GM12865 (cell line): ENCODE results near the gene MT1F.

Experiments used
- DNase-seq: peaks from one replicate; pipeline ENCODE4 v3.0.0; 2010; ENCODE audit warnings: low read depth
- H3K4me3 ChIP-seq: 2 replicates; pipeline ENCODE4 v1.5.1; 2011; ENCODE audit warnings: mild to moderate bottlenecking, low read depth, low read length, control low read depth
- CTCF ChIP-seq: IDR thresholded peaks from 2 replicates; pipeline ENCODE4 v1.5.1; 2011; ENCODE audit warnings: low read length, control low read depth, low read depth, inconsistent platforms; ENCODE audit not compliant: insufficient read depth; ENCODE audit errors: missing control alignments

The MT1F gene

GRCh38 chr16:56639045-56639444 lies 18.7 kb upstream of the MT1F start:
- no peak for DNase-seq
- no peak overlapping the region for H3K4me3 ChIP-seq
- no peak for TF ChIP-seq CTCF

DNA sequence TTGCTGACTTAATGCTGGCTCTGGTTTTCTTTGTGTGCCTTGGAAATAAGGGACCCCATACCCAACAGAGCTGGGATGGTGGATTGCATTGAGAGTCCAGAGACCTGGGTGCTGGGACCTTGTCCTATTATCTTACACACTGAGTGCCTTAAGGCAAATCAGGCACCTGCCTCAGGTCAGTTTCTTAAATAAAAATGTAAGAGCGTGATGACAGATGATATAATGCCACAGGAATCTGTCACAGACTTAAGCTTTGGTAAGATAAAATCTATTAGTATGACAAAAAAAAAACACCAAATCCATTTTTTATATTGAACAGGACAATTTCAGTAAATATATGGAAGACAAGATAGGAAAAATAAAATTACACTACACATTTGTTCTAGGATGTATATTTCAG lies 17.7 kb upstream of the MT1F start:
- TF ChIP-seq CTCF: no peak
- H3K4me3 ChIP-seq: no peak overlapping the region
- DNase-seq: no peak

DNA sequence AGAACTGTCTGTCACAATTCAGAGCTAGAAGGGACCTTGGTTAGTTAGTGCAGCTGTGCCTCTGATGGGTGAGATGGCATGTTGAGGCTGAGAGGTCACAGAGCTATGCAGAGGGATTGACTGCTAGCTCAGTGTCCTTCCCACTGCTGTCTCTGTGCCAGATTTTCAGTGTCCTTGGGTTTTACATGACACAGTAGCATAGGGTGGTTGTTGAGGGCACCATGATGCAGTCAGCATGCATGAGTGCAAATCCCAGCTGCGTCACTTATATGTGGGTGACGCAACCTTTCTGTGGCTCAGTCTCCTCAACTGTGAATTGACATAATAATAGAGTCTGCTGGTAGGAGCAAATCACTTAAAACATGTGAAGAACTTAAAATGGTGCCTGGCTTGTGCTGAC lies 16.6 kb upstream of the MT1F start:
- TF ChIP-seq CTCF: no peak
- no peak for DNase-seq
- H3K4me3 ChIP-seq: no peak overlapping the region

DNA sequence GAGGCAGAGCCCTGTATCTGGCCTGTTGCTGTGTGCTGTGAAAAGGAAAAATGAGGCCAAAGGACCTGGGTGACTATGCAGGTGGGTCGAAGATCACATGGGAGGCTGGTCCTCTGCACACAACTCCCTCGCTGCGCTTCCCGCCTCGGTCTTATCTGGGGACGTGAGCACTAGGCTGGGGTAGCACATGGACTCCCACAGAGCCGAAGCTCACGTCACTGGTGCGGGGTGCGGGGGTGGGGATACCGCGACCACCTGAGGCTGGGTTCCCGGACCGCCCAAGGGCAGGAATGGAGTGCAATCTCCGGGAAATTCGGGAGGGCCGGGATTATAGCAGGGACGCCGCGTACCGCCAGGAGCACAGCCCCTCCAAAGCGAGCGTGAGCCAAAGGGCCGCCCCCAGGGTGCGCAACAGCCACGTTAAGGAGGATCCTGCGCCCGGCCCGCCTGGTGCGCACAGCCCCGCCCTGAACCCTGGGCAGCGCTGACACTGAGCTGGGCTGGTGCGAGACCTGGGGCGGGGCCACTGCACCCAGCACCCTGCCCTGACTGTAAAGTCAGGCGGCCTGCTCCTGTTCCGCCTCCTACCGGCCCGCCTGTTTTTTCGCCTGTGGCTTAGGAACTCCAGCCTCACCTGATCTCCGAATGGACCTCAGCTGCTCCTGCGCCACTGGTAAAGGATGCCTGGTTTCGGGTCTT lies 14.5 kb upstream of the MT1F start:
- peak; percentile 59 for DNase-seq
- H3K4me3 ChIP-seq: no peak overlapping the region
- peak; percentile 6 for TF ChIP-seq CTCF

DNA sequence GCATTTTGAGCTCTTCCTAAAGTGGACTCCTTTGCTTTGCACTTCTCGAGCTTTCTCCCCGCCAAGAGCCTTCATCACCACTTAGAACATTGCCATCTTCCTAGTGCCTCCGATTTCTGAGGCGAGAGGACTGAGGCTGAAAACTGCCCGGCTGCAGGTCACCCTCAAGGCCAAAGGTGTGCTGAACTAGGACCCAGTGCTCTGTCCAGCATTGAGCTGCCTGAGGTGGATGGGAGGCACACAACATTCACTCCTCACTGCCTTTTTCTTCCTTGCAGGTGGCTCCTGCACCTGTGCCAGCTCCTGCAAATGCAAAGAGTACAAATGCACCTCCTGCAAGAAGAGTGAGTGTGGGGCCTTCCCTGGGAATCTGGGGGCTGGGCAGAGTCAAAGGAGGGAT lies 13.9 kb upstream of the MT1F start:
- no peak for DNase-seq
- no peak for TF ChIP-seq CTCF
- no peak overlapping the region for H3K4me3 ChIP-seq

DNA sequence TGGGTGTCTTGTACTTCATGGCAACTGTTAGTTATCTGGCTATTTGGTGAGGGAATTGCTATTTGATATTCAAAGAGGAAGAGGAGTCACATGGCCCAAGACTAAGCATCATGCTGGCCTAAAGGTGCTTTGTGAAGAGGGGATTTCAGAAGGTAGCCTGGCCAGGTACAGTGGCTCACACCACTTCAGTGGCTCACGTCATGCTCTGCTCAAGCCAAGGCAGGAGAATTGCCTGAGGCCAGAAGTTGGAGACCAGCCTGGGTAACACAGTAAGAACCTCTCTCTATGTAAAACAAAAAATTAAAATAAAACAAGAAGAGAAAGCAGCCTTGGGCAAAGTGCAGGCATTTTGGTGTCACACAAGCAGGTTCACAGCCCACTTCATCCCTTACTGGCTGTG lies 12.4 kb upstream of the MT1F start:
- no peak for DNase-seq
- no peak for TF ChIP-seq CTCF
- no peak overlapping the region for H3K4me3 ChIP-seq

- H3K4me3 ChIP-seq: no peak overlapping the region
- TF ChIP-seq CTCF: no peak
- DNase-seq: no peak
Observed at GRCh38 chr16:56645838-56646237, 11.9 kb upstream of the MT1F start.
